ENCODE data around the gene ZFYVE28. TPM values are rescaled to one million over a fixed set of nuclear protein-coding genes. Genes with fewer than 3 reads are reported as not detected.
"Not testable (repeated sequence)": the region's sequence is repeated elsewhere in the genome, so short reads cannot be mapped to it uniquely, and the experiment has no call there.

ZFYVE28 gene
- total RNA-seq = 10 to 100 TPM in 3 of 7 donors, 1 to 10 TPM in 4; 5.7 to 12.1 (median 10.0) TPM
- 1 to 10 TPM; 1.3 to 6.8 TPM for polyA plus RNA-seq
- long read RNA-seq, donor 1, partial matches to known transcripts = 6 of 15 reads
- long read RNA-seq, donor 1, other reads (novel, unspliced or antisense) = 4 of 15 reads
- long read RNA-seq, donor 2 = 0 reads
- long read RNA-seq, donor 3, full-length matches to known transcripts = 4 of 9 reads
- long read RNA-seq, donor 3, partial matches to known transcripts = 0 of 9 reads
- long read RNA-seq, donor 3, other reads (novel, unspliced or antisense) = 5 of 9 reads

GRCh38 chr4:2417765-2418649, at the start of gene ZFYVE28:
TSS of gene ZFYVE28 (minus strand) at chr4:2418645. CDS start at chr4:2418323, 322 bp downstream.
- 1% methylated on average over 59 to 90 of the region's 90 CpGs for WGBS, 3 donors
- Histone ChIP-seq H3K27me3 (peaks cover 3% of the 10 kb centered on the region), H3K4me1 (ENCODE audit: insufficient read depth) (peaks cover 10% of the 10 kb centered on the region), H3K4me3 (peak within 1 kb of the TSS; percentile 41), H3K27ac (no peak within 1 kb of the TSS), H3K36me3 (no peaks in the 10 kb centered on the region), H3K9me3 (no peaks in the 10 kb centered on the region)
- intact Hi-C loops (cut with DNase I) = loop anchor here (5.0 to 10.0 kb wide), 4 partner anchors 153 to 176 kb away; partner anchors contain the start of genes HAUS3 (in 1 of the 4), MXD4 (in 1 of the 4) and POLN (in 1 of the 4)
- TF ChIP-seq POLR2A (IDR thresholded peaks at IDR 0.05) (no peak), EP300 (IDR thresholded peaks at IDR 0.05) (no peak)
- TF ChIP-seq, protein P1, sequence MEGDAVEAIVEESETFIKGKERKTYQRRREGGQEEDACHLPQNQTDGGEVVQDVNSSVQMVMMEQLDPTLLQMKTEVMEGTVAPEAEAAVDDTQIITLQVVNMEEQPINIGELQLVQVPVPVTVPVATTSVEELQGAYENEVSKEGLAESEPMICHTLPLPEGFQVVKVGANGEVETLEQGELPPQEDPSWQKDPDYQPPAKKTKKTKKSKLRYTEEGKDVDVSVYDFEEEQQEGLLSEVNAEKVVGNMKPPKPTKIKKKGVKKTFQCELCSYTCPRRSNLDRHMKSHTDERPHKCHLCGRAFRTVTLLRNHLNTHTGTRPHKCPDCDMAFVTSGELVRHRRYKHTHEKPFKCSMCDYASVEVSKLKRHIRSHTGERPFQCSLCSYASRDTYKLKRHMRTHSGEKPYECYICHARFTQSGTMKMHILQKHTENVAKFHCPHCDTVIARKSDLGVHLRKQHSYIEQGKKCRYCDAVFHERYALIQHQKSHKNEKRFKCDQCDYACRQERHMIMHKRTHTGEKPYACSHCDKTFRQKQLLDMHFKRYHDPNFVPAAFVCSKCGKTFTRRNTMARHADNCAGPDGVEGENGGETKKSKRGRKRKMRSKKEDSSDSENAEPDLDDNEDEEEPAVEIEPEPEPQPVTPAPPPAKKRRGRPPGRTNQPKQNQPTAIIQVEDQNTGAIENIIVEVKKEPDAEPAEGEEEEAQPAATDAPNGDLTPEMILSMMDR (IDR thresholded peaks at IDR 0.05) = no peak
- peak in 1 of 5 donors; percentile 54 for DNase-seq

GRCh38 chr4:2465544-2465943, 47.1 kb upstream of the ZFYVE28 start:
- not testable (repeated sequence) for H3K4me3 ChIP-seq; H3K4me1 ChIP-seq (ENCODE audit: insufficient read depth); DNase-seq; H3K27ac ChIP-seq; H3K36me3 ChIP-seq; H3K9me3 ChIP-seq; H3K27me3 ChIP-seq
- intact Hi-C loops (cut with DNase I) = loop anchor here in 3 of 4 donors (5.0 to 10.0 kb wide), 6 partner anchors 69 to 1791 kb away; partner anchors contain the start of genes HAUS3 (in 2 of the 3), POLN (in 2 of the 3), ATP5ME (in 1 of the 3) and FAM193A (in 1 of the 3)

DNA sequence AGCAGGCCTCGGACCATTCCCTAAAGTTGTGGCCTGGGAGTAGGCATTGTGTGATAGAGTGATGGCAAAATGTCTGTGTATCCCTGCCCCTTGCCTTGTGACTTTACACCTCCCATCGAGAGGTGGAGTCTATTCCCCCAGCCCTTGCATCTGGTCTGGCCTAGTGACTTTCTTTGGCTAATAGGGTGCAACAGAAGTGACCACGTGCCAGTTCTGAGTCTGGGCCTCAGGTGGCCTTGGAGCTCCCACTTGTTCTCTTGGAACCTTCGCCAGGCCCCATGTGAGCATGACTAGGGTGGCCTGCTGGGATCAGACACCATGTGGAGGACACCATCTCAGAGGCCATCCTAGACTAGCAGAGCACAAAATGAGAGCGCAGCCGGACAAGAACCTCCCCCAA, 46.6 kb upstream of the ZFYVE28 start:
- no peaks in the 10 kb centered on the region for H3K27me3 ChIP-seq
- no peak overlapping the region for H3K4me3 ChIP-seq
- TF ChIP-seq EP300 (IDR thresholded peaks at IDR 0.05) (no peak), POLR2A (IDR thresholded peaks at IDR 0.05) (no peak)
- TF ChIP-seq, protein P1 (IDR thresholded peaks at IDR 0.05) = no peak
- DNase-seq = no peak
- H3K9me3 ChIP-seq = no peaks in the 10 kb centered on the region
- 78 to 83% (median 79%) methylated on average over 6 of the region's 6 CpGs for WGBS, 3 donors
- no peaks in the 10 kb centered on the region for H3K36me3 ChIP-seq
- intact Hi-C loops (cut with DNase I) = loop anchor here in 3 of 4 donors (5.0 to 10.0 kb wide), 6 partner anchors 70 to 1790 kb away; partner anchors contain the start of genes HAUS3 (in 2 of the 3), POLN (in 2 of the 3), ATP5ME (in 1 of the 3) and FAM193A (in 1 of the 3)
- no peaks in the 10 kb centered on the region for H3K4me1 ChIP-seq (ENCODE audit: insufficient read depth)
- no peak overlapping the region for H3K27ac ChIP-seq

- Histone ChIP-seq H3K27me3 (no peaks in the 10 kb centered on the region), H3K4me3 (peak overlapping the region; percentile 38), H3K27ac (peak overlapping the region in 1 of 2 donors; percentile 72), H3K4me1 (ENCODE audit: insufficient read depth) (no peaks in the 10 kb centered on the region), H3K36me3 (no peaks in the 10 kb centered on the region), H3K9me3 (no peaks in the 10 kb centered on the region)
- 30 to 37% (median 30%) methylated on average over 35 of the region's 35 CpGs for WGBS, 3 donors
- no peak for DNase-seq
- intact Hi-C loops (cut with DNase I) = loop anchor here (5.0 to 10.0 kb wide), 7 partner anchors 72 to 1788 kb away; partner anchors contain the start of genes FAM193A (in 2 of the 4), ATP5ME (in 1 of the 4), HAUS3 (in 1 of the 4) and MXD4 (in 1 of the 4)
- TF ChIP-seq POLR2A (IDR thresholded peaks at IDR 0.05) (no peak), EP300 (IDR thresholded peaks at IDR 0.05) (no peak)
- TF ChIP-seq, protein P1 (IDR thresholded peaks at IDR 0.05) = no peak
Measured at GRCh38 chr4:2462992-2463762, 44.7 kb upstream of the ZFYVE28 start.

All from ovary (tissue), 10 donors.